SK-N-SH (cell line): Measurements from ENCODE around the gene CAPRIN2. TPM values are rescaled to one million over a fixed set of nuclear protein-coding genes. Genes with fewer than 3 reads are reported as not detected.

Experiments used
- CTCF ChIA-PET: fragments of 300-600, 350-600 bp; formaldehyde crosslinking; extraction: SDS; loops from one replicate; lab custom pipeline; 2021; lab: Yijun Ruan, JAX
- POLR2A ChIA-PET: fragments of 350-600 bp; sonication (Branson Sonifier 250); formaldehyde crosslinking; extraction: SDS; loops from one replicate; lab custom pipeline; 2020; ENCODE audit warnings: antibody characterized with exemption, inconsistent platforms; lab: Yijun Ruan, JAX
- DNase-seq: peaks from one replicate; pipeline ENCODE4 v3.0.0; 2012
- H2AFZ ChIP-seq: fragments of 200-600 bp; sonication (generic); 2 replicates; pipeline ENCODE4 v1.8.1; 2016; ENCODE audit warnings: antibody characterized with exemption, mild to moderate bottlenecking, low read depth
- H3F3A ChIP-seq: fragments of 200-600 bp; sonication (generic); replicated peaks from 2 replicates; pipeline ENCODE3; 2016; ENCODE audit warnings: antibody characterized with exemption, mild to moderate bottlenecking; ENCODE audit not compliant: insufficient read depth
- H3K27ac ChIP-seq, 2 experiments: fragments of 200-500 bp in 1 of 2; fragments of 200-600 bp in 1 of 2; sonication (Bioruptor generic) in 1 of 2; sonication (generic), shearing (Covaris generic) in 1 of 2; 2 replicates each; pipeline versions ENCODE4 v1.5.1 to v1.6.1; 2014 to 2016; ENCODE audit warnings: low read depth in 2 of 2, inconsistent platforms in 1 of 2, low read length in 1 of 2, mild to moderate bottlenecking in 1 of 2, mixed read lengths in 1 of 2
- H3K27me3 ChIP-seq: fragments of 200-600 bp; sonication (generic), shearing (Covaris generic); 2 replicates; pipeline ENCODE4 v1.6.1; 2016; ENCODE audit warnings: mixed run types; ENCODE audit not compliant: insufficient read depth
- H3K36me3 ChIP-seq, 2 experiments: fragments of 200-500 bp in 1 of 2; fragments of 200-600 bp in 1 of 2; sonication (Bioruptor generic) in 1 of 2; sonication (generic) in 1 of 2; replicated peaks in 1 of 2; 2 replicates each; pipeline versions ENCODE3 to v1.5.1; 2014 to 2016; ENCODE audit warnings: low read length in 1 of 2, mild to moderate bottlenecking in 1 of 2; ENCODE audit not compliant: insufficient read depth in 2 of 2, control insufficient read depth in 1 of 2
- H3K4me1 ChIP-seq, 2 experiments: fragments of 200-500 bp in 1 of 2; fragments of 200-600 bp in 1 of 2; sonication (Bioruptor generic) in 1 of 2; sonication (generic), shearing (Covaris generic) in 1 of 2; 2 replicates each; pipeline versions ENCODE4 v1.5.1 to v1.6.1; 2014 to 2016; ENCODE audit warnings: low read depth in 1 of 2, low read length in 1 of 2, mixed run types in 1 of 2; ENCODE audit not compliant: insufficient read depth in 2 of 2, control insufficient read depth in 1 of 2
- H3K4me2 ChIP-seq: fragments of 200-600 bp; sonication (generic), shearing (Covaris generic); 2 replicates; pipeline ENCODE4 v1.6.1; 2017; ENCODE audit warnings: mixed run types
- H3K4me3 ChIP-seq, 2 experiments: fragments of 200-500 bp in 1 of 2; fragments of 200-600 bp in 1 of 2; sonication (Bioruptor generic) in 1 of 2; sonication (generic), shearing (Covaris generic) in 1 of 2; 2 replicates each; pipeline versions ENCODE4 v1.5.1 to v1.8.1; 2014 to 2016; ENCODE audit warnings: low read depth in 2 of 2, inconsistent platforms in 1 of 2, low read length in 1 of 2, mild to moderate bottlenecking in 1 of 2, mixed read lengths in 1 of 2, moderate library complexity in 1 of 2
- H3K79me2 ChIP-seq: fragments of 200-600 bp; sonication (generic); 2 replicates; pipeline ENCODE4 v1.8.1; 2017; ENCODE audit warnings: mild to moderate bottlenecking; ENCODE audit not compliant: insufficient read depth
- H3K9ac ChIP-seq: fragments of 200-600 bp; sonication (generic); 2 replicates; pipeline ENCODE4 v1.6.1; 2017; ENCODE audit warnings: mixed run types
- H3K9me2 ChIP-seq: fragments of 200-600 bp; sonication (generic); 2 replicates; pipeline ENCODE4 v1.6.1; 2017; ENCODE audit warnings: mixed run types
- H3K9me3 ChIP-seq: fragments of 200-600 bp; sonication (generic); 2 replicates; pipeline ENCODE4 v1.6.1; 2017; ENCODE audit warnings: mixed run types, mild to moderate bottlenecking, moderate library complexity
- H4K20me1 ChIP-seq: fragments of 200-600 bp; sonication (generic); 2 replicates; pipeline ENCODE4 v1.6.1; 2017; ENCODE audit warnings: mild to moderate bottlenecking, mixed run types; ENCODE audit not compliant: insufficient read depth
- ELF1 ChIP-seq: IDR thresholded peaks from 2 replicates; pipeline ENCODE4 v1.4.0; 2012
- EP300 ChIP-seq, 2 experiments: IDR thresholded peaks; 2 replicates each; pipeline versions ENCODE4 v1.4.0 to v1.6.1; 2012; ENCODE audit warnings: borderline replicate concordance in 1 of 2, low read depth in 1 of 2, low read length in 1 of 2
- FOSL2 ChIP-seq: IDR thresholded peaks from 2 replicates; pipeline ENCODE4 v1.4.0; 2012; ENCODE audit warnings: low read depth, mild to moderate bottlenecking, moderate library complexity, borderline replicate concordance
- FOXJ3 ChIP-seq: sonication (generic); formaldehyde crosslinking; IDR thresholded peaks from 2 replicates; pipeline ENCODE4 v1.5.1; 2020; ENCODE audit warnings: mild to moderate bottlenecking, missing genetic modification reagents
- GATA2 ChIP-seq: sonication (generic); formaldehyde crosslinking; IDR thresholded peaks from 2 replicates; pipeline ENCODE4 v1.5.0; 2020; ENCODE audit warnings: mild to moderate bottlenecking, missing genetic modification reagents
- JUND ChIP-seq: IDR thresholded peaks from 2 replicates; pipeline ENCODE4 v1.4.0; 2012
- NFIC ChIP-seq: IDR thresholded peaks from 2 replicates; pipeline ENCODE4 v1.4.0; 2012; ENCODE audit warnings: borderline replicate concordance
- NRF1 ChIP-seq: IDR thresholded peaks from 2 replicates; pipeline ENCODE4 v1.6.1; 2012; ENCODE audit warnings: low read depth, mild to moderate bottlenecking, low read length
- PBX3 ChIP-seq: IDR thresholded peaks from 2 replicates; pipeline ENCODE4; 2012
- SIN3A ChIP-seq: IDR thresholded peaks from 2 replicates; pipeline ENCODE4 v1.6.1; 2012; ENCODE audit warnings: low read depth, mild to moderate bottlenecking, low read length, moderate library complexity, borderline replicate concordance
- SMC3 ChIP-seq: IDR thresholded peaks from 2 replicates; pipeline ENCODE4 v1.6.1; 2012; ENCODE audit warnings: low read depth, low read length, improper control_type of control experiment
- TAF1 ChIP-seq: IDR thresholded peaks from 2 replicates; pipeline ENCODE4 v1.6.1; 2012; ENCODE audit warnings: low read depth, mild to moderate bottlenecking, low read length, moderate library complexity, borderline replicate concordance
- TCF12 ChIP-seq: IDR thresholded peaks from 2 replicates; pipeline ENCODE4 v1.4.0; 2012
- TEAD4 ChIP-seq: IDR thresholded peaks from 2 replicates; pipeline ENCODE4 v1.4.0; 2012; ENCODE audit warnings: mild to moderate bottlenecking, borderline replicate concordance; ENCODE audit not compliant: insufficient read depth
- USF1 ChIP-seq: IDR thresholded peaks from 2 replicates; pipeline ENCODE4 v1.4.0; 2012; ENCODE audit warnings: low read depth, borderline replicate concordance
- USF2 ChIP-seq: fragments of 150-350 bp; IDR thresholded peaks from 2 replicates; pipeline ENCODE4 v1.6.1; 2017; ENCODE audit warnings: antibody characterized with exemption, low read length, low read depth, borderline replicate concordance
- WGBS: methylation state at CpG from one replicate; pipeline ENCODE4 v1.1.6; 2017; ENCODE audit warnings: low lambda C conversion rate; 5-methylcytosine and 5-hydroxymethylcytosine counted together
- polyA plus RNA-seq, 3 experiments: library from polyadenylated mRNA; depleted of rRNA; stranded (reverse); fragments of >200 nt; gene quantifications; 2 replicates each; pipeline ENCODE4 v1.2.3, GENCODE V29; 2012
- TF ChIP-seq, protein P1 (sequence below): IDR thresholded peaks from 2 replicates; pipeline ENCODE4 v1.4.0; 2012; ENCODE audit warnings: low read depth, borderline replicate concordance
- TF ChIP-seq, protein P2 (sequence below): IDR thresholded peaks from 2 replicates; pipeline ENCODE4 v1.4.0; 2012; ENCODE audit warnings: low read depth

CAPRIN2 gene
- polyA plus RNA-seq, 1 of the 3 experiments (the other 2 are of a cell fraction): 21.4 TPM

GRCh38 chr12:30700216-30700900, 54.4 kb downstream of the CAPRIN2 start:
- WGBS: 59% methylated on average over 6 of the region's 6 CpGs

DNA sequence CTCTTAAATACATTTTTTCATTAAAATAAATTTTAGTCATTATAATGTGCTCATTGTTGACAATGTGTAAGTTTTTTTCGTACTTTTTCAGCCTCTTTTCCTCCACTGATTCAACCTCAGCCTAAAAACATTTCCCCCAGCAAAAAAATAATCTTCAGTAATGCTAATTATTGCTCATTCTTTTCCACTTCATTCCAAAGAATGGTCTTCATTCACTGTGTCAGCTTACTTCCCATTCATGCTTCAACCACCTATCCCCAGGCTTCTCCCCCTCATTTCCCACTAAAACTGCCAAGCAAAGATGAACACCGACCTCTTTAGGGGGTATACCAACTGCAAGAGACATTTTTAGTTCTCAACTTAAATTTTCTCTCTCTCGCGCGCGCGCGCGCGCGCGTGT, 56.4 kb downstream of the CAPRIN2 start:
- Histone ChIP-seq H3K79me2 (peaks cover 21% of the 10 kb centered on the region), H3K36me3 (no peaks in the 10 kb centered on the region), H3K27me3 (no peaks in the 10 kb centered on the region), H3K9me3 (no peaks in the 10 kb centered on the region), H3K9ac (no peak overlapping the region), H2AFZ (no peak overlapping the region), H4K20me1 (no peaks in the 10 kb centered on the region), H3K4me1 (peaks cover 11 to 18% of the 10 kb centered on the region in 2 experiments; a peak in 3 of 4 replicates), H3K27ac (no peak overlapping the region), H3K9me2 (no peaks in the 10 kb centered on the region), H3K4me2 (no peak overlapping the region), H3F3A (peaks cover 11% of the 10 kb centered on the region), H3K4me3 (no peak overlapping the region)
- CTCF ChIA-PET: no interaction called here
- POLR2A ChIA-PET: no interaction called here
- 80% methylated on average over 12 of the region's 12 CpGs for WGBS
- TF ChIP-seq USF2: no peak
- TF ChIP-seq SIN3A: no peak
- TF ChIP-seq EP300 (IDR thresholded peaks at IDR 0.05; ENCODE audit: borderline replicate concordance in 1 of 2, low read depth in 1 of 2, low read length in 1 of 2): no peak
- TF ChIP-seq FOSL2: no peak
- no peak for TF ChIP-seq TAF1
- TF ChIP-seq, protein P1, sequence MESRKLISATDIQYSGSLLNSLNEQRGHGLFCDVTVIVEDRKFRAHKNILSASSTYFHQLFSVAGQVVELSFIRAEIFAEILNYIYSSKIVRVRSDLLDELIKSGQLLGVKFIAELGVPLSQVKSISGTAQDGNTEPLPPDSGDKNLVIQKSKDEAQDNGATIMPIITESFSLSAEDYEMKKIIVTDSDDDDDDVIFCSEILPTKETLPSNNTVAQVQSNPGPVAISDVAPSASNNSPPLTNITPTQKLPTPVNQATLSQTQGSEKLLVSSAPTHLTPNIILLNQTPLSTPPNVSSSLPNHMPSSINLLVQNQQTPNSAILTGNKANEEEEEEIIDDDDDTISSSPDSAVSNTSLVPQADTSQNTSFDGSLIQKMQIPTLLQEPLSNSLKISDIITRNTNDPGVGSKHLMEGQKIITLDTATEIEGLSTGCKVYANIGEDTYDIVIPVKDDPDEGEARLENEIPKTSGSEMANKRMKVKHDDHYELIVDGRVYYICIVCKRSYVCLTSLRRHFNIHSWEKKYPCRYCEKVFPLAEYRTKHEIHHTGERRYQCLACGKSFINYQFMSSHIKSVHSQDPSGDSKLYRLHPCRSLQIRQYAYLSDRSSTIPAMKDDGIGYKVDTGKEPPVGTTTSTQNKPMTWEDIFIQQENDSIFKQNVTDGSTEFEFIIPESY: no peak
- DNase-seq: no peak

More at GRCh38 chr12:30700216-30700900, 54.4 kb downstream of the CAPRIN2 start:
- no peak overlapping the region for H2AFZ ChIP-seq
- peak overlapping the region; percentile 25 to 65; a peak in 3 of 4 replicates for H3K27ac ChIP-seq
- H3K4me3 ChIP-seq: no peak overlapping the region
- no peaks in the 10 kb centered on the region for H3K9me2 ChIP-seq
- TF ChIP-seq USF1 (no peak), SMC3 (no peak), FOSL2 (peak; percentile 36; the same call in 1 of the 2 replicates), TEAD4 (no peak), NFIC (peak; percentile 37; the same call in 1 of the 2 replicates), NRF1 (no peak), FOXJ3 (CRISPR knock-in tag) (no peak), SIN3A (no peak), JUND (peak; percentile 25; the same call in 1 of the 2 replicates), TCF12 (peak; percentile 17; the same call in 1 of the 2 replicates), GATA2 (CRISPR knock-in tag) (no peak), PBX3 (0 out of 2 replicates have a peak, but pooled peaks have one; percentile 28), ELF1 (no peak)
- TF ChIP-seq, protein P2, sequence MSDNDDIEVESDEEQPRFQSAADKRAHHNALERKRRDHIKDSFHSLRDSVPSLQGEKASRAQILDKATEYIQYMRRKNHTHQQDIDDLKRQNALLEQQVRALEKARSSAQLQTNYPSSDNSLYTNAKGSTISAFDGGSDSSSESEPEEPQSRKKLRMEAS: no peak
- POLR2A ChIA-PET: no interaction called here
- H3K4me1 ChIP-seq: peaks cover 5 to 11% of the 10 kb centered on the region in 2 experiments; a peak in 3 of 4 replicates
- DNase-seq: no peak
- no peaks in the 10 kb centered on the region for H3K9me3 ChIP-seq
- no peak overlapping the region for H3K9ac ChIP-seq
- peaks cover 11% of the 10 kb centered on the region for H3F3A ChIP-seq
- H3K27me3 ChIP-seq: no peaks in the 10 kb centered on the region
- CTCF ChIA-PET: interaction anchor here (0.8 kb wide), 1 partner anchor 1180 kb away, joined by 3 read pairs; no protein-coding TSS in a partner anchor
- peak overlapping the region; percentile 47; the same call in 1 of the 2 replicates for H3K4me2 ChIP-seq
- H3K36me3 ChIP-seq: peaks cover 4 to 7% of the 10 kb centered on the region in 2 experiments
- H3K79me2 ChIP-seq: peaks cover 3% of the 10 kb centered on the region
- no peaks in the 10 kb centered on the region for H4K20me1 ChIP-seq
